IMR-90 (cell line): ENCODE results near the gene XPO6. TPM values are rescaled to one million over a fixed set of nuclear protein-coding genes. Genes with fewer than 3 reads are reported as not detected.

ENCODE experiments used
- ATAC-seq: fragments of 200-7000 bp; cut with Tn5 transposase; 2 replicates; pipeline ENCODE4 v1.9.1; 2020; ENCODE audit warnings: low read depth, mild to moderate bottlenecking, moderate library complexity
- BruUV-seq: library from RNA; stranded (reverse); fragments of 400-500 nt; replicated peaks from 2 replicates; lab custom pipeline; 2021; lab: Mats Ljungman, UMichigan
- CTCF ChIA-PET: fragments of 300-600 bp; formaldehyde crosslinking; extraction: SDS; loops from one replicate; lab custom pipeline; 2021; ENCODE audit warnings: antibody characterized with exemption; lab: Yijun Ruan, JAX
- POLR2A ChIA-PET: fragments of 300-600 bp; sonication (Branson Sonifier 250); formaldehyde crosslinking; loops from one replicate; lab custom pipeline; 2022; ENCODE audit warnings: antibody characterized with exemption; ENCODE audit not compliant: unreplicated experiment; lab: Charles Lee
- DNase-seq: peaks from one replicate; pipeline ENCODE4 v3.0.0; 2013
- H2AFZ ChIP-seq: replicated peaks from 2 replicates; pipeline ENCODE3; 2013; ENCODE audit warnings: low read length, mild to moderate bottlenecking; ENCODE audit not compliant: poor library complexity
- H2AK5ac ChIP-seq: 2 replicates; pipeline ENCODE4 v1.6.1; 2013; ENCODE audit warnings: low read depth, low read length, inconsistent platforms
- H2AK9ac ChIP-seq: replicated peaks from 2 replicates; pipeline ENCODE3; 2013; ENCODE audit warnings: mild to moderate bottlenecking, low read depth, low read length, moderate library complexity; ENCODE audit not compliant: poor library complexity
- H2BK120ac ChIP-seq: 2 replicates; pipeline ENCODE4 v1.6.1; 2013; ENCODE audit warnings: low read depth, low read length, inconsistent platforms
- H2BK15ac ChIP-seq: 3 replicates; pipeline ENCODE4 v1.6.1; 2013; ENCODE audit warnings: low read depth, low read length, inconsistent platforms
- H2BK20ac ChIP-seq: 2 replicates; pipeline ENCODE4 v1.6.1; 2013; ENCODE audit warnings: low read depth, mild to moderate bottlenecking, inconsistent platforms, low read length, moderate library complexity
- H2BK5ac ChIP-seq: 2 replicates; pipeline ENCODE4 v1.6.1; 2013; ENCODE audit warnings: mild to moderate bottlenecking, low read depth, low read length, inconsistent platforms; ENCODE audit not compliant: poor library complexity, severe bottlenecking
- H3K14ac ChIP-seq: replicated peaks from 2 replicates; pipeline ENCODE4 v1.6.1; 2013; ENCODE audit warnings: low read depth, low read length, inconsistent platforms
- H3K18ac ChIP-seq: 2 replicates; pipeline ENCODE4 v1.6.1; 2013; ENCODE audit warnings: low read depth, low read length, control low read depth
- H3K23ac ChIP-seq: 2 replicates; pipeline ENCODE4 v1.6.1; 2013; ENCODE audit warnings: low read depth, low read length, inconsistent platforms
- H3K27ac ChIP-seq: 2 replicates; pipeline ENCODE4 v1.5.1; 2013; ENCODE audit warnings: mild to moderate bottlenecking, control low read depth, low read length; ENCODE audit not compliant: insufficient read depth
- H3K27me3 ChIP-seq: 2 replicates; pipeline ENCODE4 v1.6.1; 2013; ENCODE audit warnings: low read length; ENCODE audit not compliant: control insufficient read depth, insufficient read depth
- H3K36me3 ChIP-seq: 2 replicates; pipeline ENCODE4 v1.6.1; 2013; ENCODE audit warnings: low read length, mixed read lengths; ENCODE audit not compliant: control insufficient read depth, insufficient read depth
- H3K4ac ChIP-seq: 2 replicates; pipeline ENCODE4 v1.6.1; 2013; ENCODE audit warnings: low read depth, low read length, inconsistent platforms
- H3K4me1 ChIP-seq: 2 replicates; pipeline ENCODE4 v1.6.1; 2013; ENCODE audit warnings: low read length, mixed read lengths; ENCODE audit not compliant: control insufficient read depth, insufficient read depth
- H3K4me2 ChIP-seq: 2 replicates; pipeline ENCODE4 v1.6.1; 2013; ENCODE audit warnings: low read depth, mild to moderate bottlenecking, control low read depth, low read length, moderate library complexity
- H3K4me3 ChIP-seq: 2 replicates; pipeline ENCODE4 v1.5.1; 2013; ENCODE audit warnings: low read depth, mild to moderate bottlenecking, control low read depth, low read length, moderate library complexity; ENCODE audit not compliant: insufficient read depth
- H3K56ac ChIP-seq: 2 replicates; pipeline ENCODE4 v1.6.1; 2013; ENCODE audit warnings: low read length, inconsistent platforms; ENCODE audit not compliant: insufficient read depth; ENCODE audit errors: extremely low read depth
- H3K79me1 ChIP-seq, 2 experiments: 2 replicates each; pipeline ENCODE4 v1.6.1; 2013; ENCODE audit warnings: low read length in 2 of 2, inconsistent platforms in 1 of 2, low read depth in 1 of 2
- H3K9ac ChIP-seq: 2 replicates; pipeline ENCODE4 v1.6.1; 2013; ENCODE audit warnings: low read depth, low read length, control low read depth
- H3K9me1 ChIP-seq: 2 replicates; pipeline ENCODE4 v1.6.1; 2013; ENCODE audit warnings: low read length, inconsistent platforms; ENCODE audit not compliant: insufficient read depth
- H3K9me3 ChIP-seq: 2 replicates; pipeline ENCODE4 v1.6.1; 2013; ENCODE audit warnings: low read length; ENCODE audit not compliant: control insufficient read depth, insufficient read depth
- H4K20me1 ChIP-seq: 2 replicates; pipeline ENCODE4 v1.6.1; 2013; ENCODE audit warnings: low read length, inconsistent platforms; ENCODE audit not compliant: insufficient read depth
- H4K5ac ChIP-seq: 2 replicates; pipeline ENCODE4 v1.6.1; 2013; ENCODE audit warnings: mild to moderate bottlenecking, low read depth, low read length, control low read depth
- H4K8ac ChIP-seq, 2 experiments: 2 replicates each; pipeline ENCODE4 v1.6.1; 2013; ENCODE audit warnings: low read depth in 2 of 2, low read length in 2 of 2, control low read depth in 1 of 2, inconsistent platforms in 1 of 2
- H4K91ac ChIP-seq: 2 replicates; pipeline ENCODE4 v1.6.1; 2013; ENCODE audit warnings: low read depth, low read length, inconsistent platforms; ENCODE audit not compliant: insufficient read depth
- BHLHE40 ChIP-seq: fragments of 150-350 bp; IDR thresholded peaks from 2 replicates; pipeline ENCODE4 v1.6.1; 2016; ENCODE audit warnings: mild to moderate bottlenecking, low read depth, low read length
- CEBPB ChIP-seq: IDR thresholded peaks from 2 replicates; pipeline ENCODE4 v1.6.1; 2012; ENCODE audit warnings: low read depth, low read length, improper control_type of control experiment
- CHD1 ChIP-seq: IDR thresholded peaks from 2 replicates; pipeline ENCODE4 v1.6.1; 2012; ENCODE audit warnings: low read depth, low read length, improper control_type of control experiment
- FOS ChIP-seq: fragments of 150-350 bp; IDR thresholded peaks from 2 replicates; pipeline ENCODE4 v1.6.1; 2016; ENCODE audit warnings: low read depth, low read length
- MAFK ChIP-seq: IDR thresholded peaks from 2 replicates; pipeline ENCODE4 v1.6.1; 2012; ENCODE audit warnings: low read depth, low read length, improper control_type of control experiment
- MAZ ChIP-seq: IDR thresholded peaks from 2 replicates; pipeline ENCODE4 v1.6.1; 2012; ENCODE audit warnings: low read depth, mild to moderate bottlenecking, low read length, improper control_type of control experiment, moderate library complexity, borderline replicate concordance
- MXI1 ChIP-seq: IDR thresholded peaks from 2 replicates; pipeline ENCODE4 v1.6.1; 2012; ENCODE audit warnings: low read depth, mild to moderate bottlenecking, low read length, moderate library complexity, borderline replicate concordance
- NFE2L2 ChIP-seq: fragments of 150-350 bp; IDR thresholded peaks from 2 replicates; pipeline ENCODE4 v1.6.1; 2016; ENCODE audit warnings: low read depth, mild to moderate bottlenecking, low read length
- POLR2A ChIP-seq: IDR thresholded peaks from 2 replicates; pipeline ENCODE4 v1.6.1; 2012; ENCODE audit warnings: mild to moderate bottlenecking, low read depth, low read length
- RAD21 ChIP-seq: IDR thresholded peaks from 2 replicates; pipeline ENCODE4 v1.6.1; 2012; ENCODE audit warnings: low read length, improper control_type of control experiment
- RCOR1 ChIP-seq: IDR thresholded peaks from 2 replicates; pipeline ENCODE4 v1.6.1; 2012; ENCODE audit warnings: mild to moderate bottlenecking, low read length, improper control_type of control experiment; ENCODE audit not compliant: insufficient replicate concordance
- RFX5 ChIP-seq: IDR thresholded peaks from 2 replicates; pipeline ENCODE4 v1.8.0; 2012; ENCODE audit warnings: low read depth, mild to moderate bottlenecking, low read length, moderate library complexity
- SMC3 ChIP-seq: fragments of 150-350 bp; IDR thresholded peaks from 2 replicates; pipeline ENCODE4 v1.6.1; 2016; ENCODE audit warnings: low read depth, mild to moderate bottlenecking, antibody characterized with exemption, low read length, moderate library complexity
- USF2 ChIP-seq: fragments of 150-350 bp; IDR thresholded peaks from 2 replicates; pipeline ENCODE4 v1.6.1; 2017; ENCODE audit warnings: mild to moderate bottlenecking, antibody characterized with exemption, low read length, low read depth
- WGBS, 2 experiments: methylation state at CpG; one replicate each; pipeline versions ENCODE4 v1.1.5 to v1.1.7; 2013; ENCODE audit warnings: missing lambda C conversion rate in 2 of 2; ENCODE audit not compliant: insufficient read length in 1 of 2; ENCODE audit errors: extremely low coverage in 2 of 2; 5-methylcytosine and 5-hydroxymethylcytosine counted together
- dilution Hi-C: fragments of 300-500 bp; cut with HindIII; formaldehyde crosslinking; loops from one replicate; pipeline ENCODE4 v1.14.3; 2018; ENCODE audit warnings: low sequenced_read_pairs; ENCODE audit not compliant: unreplicated experiment
- in situ Hi-C: fragments of 300-500 bp; cut with MboI; formaldehyde crosslinking; loops from 3 replicates; pipeline ENCODE4 v1.14.3; 2019; ENCODE audit warnings: low sequenced_read_pairs, inconsistent platforms, mixed read lengths
- intact Hi-C: fragments of 100-400 bp; cut with micrococcal nuclease; formaldehyde crosslinking; loops from 2 replicates; pipeline ENCODE4 v1.10.0; 2022
- polyA plus RNA-seq, 3 experiments: library from polyadenylated mRNA; depleted of rRNA; stranded (reverse); fragments of >200 nt; gene quantifications; 2 replicates each; pipeline ENCODE4 v1.2.3, GENCODE V29; 2012; ENCODE audit warnings: low replicate concordance in 1 of 3
- total RNA-seq: library from RNA; depleted of rRNA; stranded (reverse); fragments of >200 nt; gene quantifications from 2 replicates; pipeline ENCODE4 v1.2.3, GENCODE V29; 2012
- TF ChIP-seq, protein P1 (sequence below): conservative IDR thresholded peaks from 2 replicates; pipeline ENCODE4 v1.5.1; 2012; ENCODE audit warnings: mild to moderate bottlenecking, low read depth, low read length, improper control_type of control experiment
- TF ChIP-seq, protein P2 (sequence below): fragments of 150-350 bp; IDR thresholded peaks from 2 replicates; pipeline ENCODE4 v1.6.1; 2016; ENCODE audit warnings: low read depth, mild to moderate bottlenecking, low read length, moderate library complexity, borderline replicate concordance

XPO6 gene
- total and polyA plus RNA-seq, 2 of the 4 experiments (the other 2 are of a cell fraction) = 108 to 184 TPM

DNA sequence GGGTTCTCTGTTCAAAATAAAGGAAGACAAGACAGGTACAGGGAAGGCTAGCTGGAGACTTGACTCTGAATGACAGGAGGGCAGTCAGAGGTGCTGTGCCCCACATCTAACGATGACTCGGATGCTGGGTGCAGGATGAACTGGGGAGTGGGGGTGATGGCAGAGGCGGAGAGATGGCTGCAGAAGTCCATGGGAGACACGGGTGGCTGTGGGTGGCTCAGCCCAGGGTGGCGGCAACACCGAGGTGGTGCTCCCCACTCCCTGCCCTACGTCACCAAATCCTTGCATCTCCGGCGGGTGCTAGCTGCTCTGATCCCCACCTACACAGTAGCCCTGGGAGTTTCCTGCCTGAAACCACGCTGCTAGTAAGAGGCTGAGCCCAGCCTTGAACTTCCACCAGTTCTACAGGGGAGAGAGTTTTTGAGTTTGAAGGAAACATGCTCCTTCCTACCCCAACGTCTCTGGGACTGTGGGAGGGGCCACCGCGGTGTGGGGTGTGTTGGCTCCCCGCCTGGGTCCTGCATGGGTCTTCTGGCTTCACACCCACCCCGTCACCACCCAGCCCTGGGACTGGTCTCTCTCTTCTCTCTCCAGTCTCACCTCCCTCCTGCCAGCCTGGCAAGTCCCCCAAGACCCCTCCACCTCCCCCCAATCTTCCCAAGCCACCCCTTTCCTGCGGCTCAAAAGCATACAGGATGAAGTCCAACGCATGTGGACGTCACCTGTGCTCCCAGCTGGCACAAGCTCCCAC, 152.8 kb downstream of the XPO6 start:
- H3K14ac ChIP-seq = no peak overlapping the region
- H2BK5ac ChIP-seq = no peak overlapping the region

More for the DNA sequence above, 152.8 kb downstream of the XPO6 start:
- Histone ChIP-seq H3K23ac (no peak overlapping the region), H2BK20ac (no peak overlapping the region), H2AK5ac (no peak overlapping the region), H2AFZ (no peak overlapping the region), H3K4me3 (no peak overlapping the region), H2AK9ac (no peak overlapping the region), H3K4ac (no peak overlapping the region), H3K56ac (no peak overlapping the region), H3K27ac (no peak overlapping the region), H2BK120ac (no peak overlapping the region), H4K8ac (no peak overlapping the region), H3K27me3 (peaks cover 67% of the 10 kb centered on the region), H4K20me1 (no peaks in the 10 kb centered on the region), H2BK15ac (no peak overlapping the region), H3K4me2 (no peak overlapping the region), H3K9ac (no peak overlapping the region), H3K9me1 (no peaks in the 10 kb centered on the region), H3K9me3 (no peaks in the 10 kb centered on the region), H3K36me3 (no peaks in the 10 kb centered on the region), H3K4me1 (no peaks in the 10 kb centered on the region), H3K18ac (no peak overlapping the region), H3K79me1 (no peaks in the 10 kb centered on the region), H4K91ac (no peak overlapping the region), H4K5ac (no peak overlapping the region)
- BruUV-seq = no TSS peak
- dilution Hi-C loops (no loop called here), intact Hi-C loops (no loop called here), in situ Hi-C loops (no loop called here)
- TF ChIP-seq USF2 (no peak), MXI1 (no peak), POLR2A (no peak), RAD21 (no peak), FOS (no peak), CHD1 (no peak), NFE2L2 (no peak), MAZ (no peak), RFX5 (no peak), BHLHE40 (no peak), MAFK (no peak), RCOR1 (no peak), SMC3 (no peak), CEBPB (no peak)
- TF ChIP-seq, protein P1, sequence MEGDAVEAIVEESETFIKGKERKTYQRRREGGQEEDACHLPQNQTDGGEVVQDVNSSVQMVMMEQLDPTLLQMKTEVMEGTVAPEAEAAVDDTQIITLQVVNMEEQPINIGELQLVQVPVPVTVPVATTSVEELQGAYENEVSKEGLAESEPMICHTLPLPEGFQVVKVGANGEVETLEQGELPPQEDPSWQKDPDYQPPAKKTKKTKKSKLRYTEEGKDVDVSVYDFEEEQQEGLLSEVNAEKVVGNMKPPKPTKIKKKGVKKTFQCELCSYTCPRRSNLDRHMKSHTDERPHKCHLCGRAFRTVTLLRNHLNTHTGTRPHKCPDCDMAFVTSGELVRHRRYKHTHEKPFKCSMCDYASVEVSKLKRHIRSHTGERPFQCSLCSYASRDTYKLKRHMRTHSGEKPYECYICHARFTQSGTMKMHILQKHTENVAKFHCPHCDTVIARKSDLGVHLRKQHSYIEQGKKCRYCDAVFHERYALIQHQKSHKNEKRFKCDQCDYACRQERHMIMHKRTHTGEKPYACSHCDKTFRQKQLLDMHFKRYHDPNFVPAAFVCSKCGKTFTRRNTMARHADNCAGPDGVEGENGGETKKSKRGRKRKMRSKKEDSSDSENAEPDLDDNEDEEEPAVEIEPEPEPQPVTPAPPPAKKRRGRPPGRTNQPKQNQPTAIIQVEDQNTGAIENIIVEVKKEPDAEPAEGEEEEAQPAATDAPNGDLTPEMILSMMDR = no peak
- TF ChIP-seq, protein P2, sequence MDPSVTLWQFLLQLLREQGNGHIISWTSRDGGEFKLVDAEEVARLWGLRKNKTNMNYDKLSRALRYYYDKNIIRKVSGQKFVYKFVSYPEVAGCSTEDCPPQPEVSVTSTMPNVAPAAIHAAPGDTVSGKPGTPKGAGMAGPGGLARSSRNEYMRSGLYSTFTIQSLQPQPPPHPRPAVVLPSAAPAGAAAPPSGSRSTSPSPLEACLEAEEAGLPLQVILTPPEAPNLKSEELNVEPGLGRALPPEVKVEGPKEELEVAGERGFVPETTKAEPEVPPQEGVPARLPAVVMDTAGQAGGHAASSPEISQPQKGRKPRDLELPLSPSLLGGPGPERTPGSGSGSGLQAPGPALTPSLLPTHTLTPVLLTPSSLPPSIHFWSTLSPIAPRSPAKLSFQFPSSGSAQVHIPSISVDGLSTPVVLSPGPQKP = no peak
- ATAC-seq (no peak), DNase-seq (no peak)
- WGBS, 2 experiments = no CpG with 5 or more reads among the region's 18 CpGs
- CTCF ChIA-PET = interaction anchor here (1.0 to 1.5 kb wide), 2 partner anchors 12 to 87 kb away, joined by 3 read pairs; no protein-coding TSS in a partner anchor
- POLR2A ChIA-PET = no interaction called here
